OCI-LY1 (cell line): Measurements from ENCODE around the gene SIRT4.

Source experiments
- H2AFZ ChIP-seq: fragments of 200-600 bp; sonication (generic), shearing (Covaris generic); 2 replicates; pipeline ENCODE4 v1.6.0; 2014; ENCODE audit warnings: antibody characterized with exemption, mild to moderate bottlenecking, low read length
- H3F3A ChIP-seq: fragments of 200-600 bp; sonication (generic), shearing (Covaris generic); 2 replicates; pipeline ENCODE4 v1.6.0; 2014; ENCODE audit warnings: mild to moderate bottlenecking, antibody characterized with exemption, low read length, moderate library complexity; ENCODE audit not compliant: insufficient read depth
- H3K27ac ChIP-seq: fragments of 200-600 bp; sonication (generic); 2 replicates; pipeline ENCODE4 v1.5.1; 2014; ENCODE audit warnings: low read length, mixed run types, mild to moderate bottlenecking, low read depth; ENCODE audit not compliant: poor library complexity, severe bottlenecking
- H3K27me3 ChIP-seq: fragments of 200-600 bp; sonication (generic); 2 replicates; pipeline ENCODE4 v1.6.0; 2014; ENCODE audit warnings: antibody characterized with exemption, mild to moderate bottlenecking, low read length, moderate library complexity; ENCODE audit not compliant: insufficient read depth
- H3K36me3 ChIP-seq: fragments of 200-600 bp; sonication (generic); 2 replicates; pipeline ENCODE4 v1.6.1; 2014; ENCODE audit warnings: mild to moderate bottlenecking, antibody characterized with exemption, low read length, moderate library complexity, mixed read lengths; ENCODE audit not compliant: insufficient read depth
- H3K4me1 ChIP-seq: fragments of 200-600 bp; sonication (generic); 2 replicates; pipeline ENCODE4 v1.5.1; 2014; ENCODE audit warnings: mild to moderate bottlenecking, low read length, moderate library complexity; ENCODE audit not compliant: insufficient read depth, severe bottlenecking
- H3K4me2 ChIP-seq: fragments of 200-600 bp; sonication (generic), shearing (Covaris generic); 2 replicates; pipeline ENCODE4 v1.6.1; 2014; ENCODE audit warnings: low read length
- H3K4me3 ChIP-seq: fragments of 200-600 bp; sonication (generic); 2 replicates; pipeline ENCODE4 v1.5.1; 2014; ENCODE audit warnings: low read length, low read depth, mild to moderate bottlenecking, mixed read lengths; ENCODE audit not compliant: poor library complexity, severe bottlenecking
- H3K79me2 ChIP-seq: fragments of 200-600 bp; shearing (Covaris generic); 2 replicates; pipeline ENCODE4 v1.6.1; 2016; ENCODE audit warnings: mixed run types, low read length, mixed read lengths; ENCODE audit not compliant: insufficient read depth
- H3K9ac ChIP-seq: fragments of 200-600 bp; sonication (generic), shearing (Covaris generic); 2 replicates; pipeline ENCODE4 v1.6.1; 2014; ENCODE audit warnings: mild to moderate bottlenecking, low read length, mixed read lengths
- H3K9me2 ChIP-seq: fragments of 200-600 bp; sonication (generic), shearing (Covaris generic); 2 replicates; pipeline ENCODE4 v1.6.1; 2014; ENCODE audit warnings: low read depth, mild to moderate bottlenecking, low read length, mixed read lengths
- H3K9me3 ChIP-seq: fragments of 200-600 bp; shearing (Covaris generic); 2 replicates; pipeline ENCODE4 v1.6.1; 2014; ENCODE audit warnings: low read length, mixed read lengths
- H4K20me1 ChIP-seq: fragments of 200-600 bp; sonication (generic), shearing (Covaris generic); 2 replicates; pipeline ENCODE4 v1.6.0; 2016; ENCODE audit warnings: mild to moderate bottlenecking, low read length; ENCODE audit not compliant: insufficient read depth
- CTCF ChIP-seq: fragments of 200-600 bp; sonication (generic), shearing (Covaris generic); IDR thresholded peaks from 2 replicates; pipeline ENCODE4 v1.5.1; 2017; ENCODE audit warnings: mild to moderate bottlenecking, antibody characterized with exemption, low read length, moderate library complexity, mixed read lengths
- EZH2 ChIP-seq: fragments of 200-600 bp; sonication (generic), shearing (Covaris generic); IDR thresholded peaks from 2 replicates; pipeline ENCODE4 v1.8.0; 2017; ENCODE audit warnings: borderline replicate concordance, mixed run types, mild to moderate bottlenecking, antibody characterized with exemption, low read length, moderate library complexity, mixed read lengths

The SIRT4 gene

GRCh38 chr12:120343039-120343537 lies 41.0 kb downstream of the SIRT4 start:
- no peaks in the 10 kb centered on the region; the same call in 1 of the 2 replicates for H3K27me3 ChIP-seq
- no peaks in the 10 kb centered on the region for H3K79me2 ChIP-seq
- no peaks in the 10 kb centered on the region for H3F3A ChIP-seq
- TF ChIP-seq CTCF = no peak
- no peak for TF ChIP-seq EZH2
- no peak overlapping the region for H2AFZ ChIP-seq
- H3K4me3 ChIP-seq = no peak overlapping the region
- no peaks in the 10 kb centered on the region for H3K36me3 ChIP-seq
- H3K9me3 ChIP-seq = 0 out of 2 replicates have a peak, but pooled peaks cover 2% of the 10 kb centered on the region
- H3K9ac ChIP-seq = no peak overlapping the region
- H3K9me2 ChIP-seq = no peaks in the 10 kb centered on the region
- H3K27ac ChIP-seq = no peak overlapping the region
- no peaks in the 10 kb centered on the region for H4K20me1 ChIP-seq
- no peak overlapping the region for H3K4me2 ChIP-seq
- no peaks in the 10 kb centered on the region for H3K4me1 ChIP-seq

- Histone ChIP-seq H3K27ac (no peak overlapping the region), H3K9me3 (0 out of 2 replicates have a peak, but pooled peaks cover under 1% of the 10 kb centered on the region), H2AFZ (no peak overlapping the region), H3K27me3 (no peaks in the 10 kb centered on the region; the same call in 1 of the 2 replicates), H3K9ac (no peak overlapping the region), H4K20me1 (no peaks in the 10 kb centered on the region), H3K9me2 (no peaks in the 10 kb centered on the region), H3K4me1 (no peaks in the 10 kb centered on the region), H3K4me2 (no peak overlapping the region), H3F3A (no peaks in the 10 kb centered on the region), H3K36me3 (no peaks in the 10 kb centered on the region), H3K4me3 (no peak overlapping the region), H3K79me2 (no peaks in the 10 kb centered on the region)
- TF ChIP-seq CTCF (no peak), EZH2 (no peak)
Observed at GRCh38 chr12:120343692-120344091, 41.6 kb downstream of the SIRT4 start.

- Histone ChIP-seq H3K79me2 (no peaks in the 10 kb centered on the region), H4K20me1 (no peaks in the 10 kb centered on the region), H3K36me3 (no peaks in the 10 kb centered on the region), H3K9me3 (no peaks in the 10 kb centered on the region), H3K27me3 (no peaks in the 10 kb centered on the region; the same call in 1 of the 2 replicates), H3K4me2 (no peak overlapping the region), H3K9me2 (no peaks in the 10 kb centered on the region), H3K4me3 (no peak overlapping the region), H3F3A (no peaks in the 10 kb centered on the region), H3K9ac (no peak overlapping the region), H3K4me1 (no peaks in the 10 kb centered on the region), H2AFZ (no peak overlapping the region), H3K27ac (no peak overlapping the region)
- TF ChIP-seq CTCF (no peak), EZH2 (no peak)
Observed at GRCh38 chr12:120346031-120346430, 43.9 kb downstream of the SIRT4 start.
